ENCODE results near the gene KLK10. TPM values are rescaled to one million over a fixed set of nuclear protein-coding genes. Genes with fewer than 3 reads are reported as not detected.

The KLK10 gene
- total RNA-seq, 4 donors from 2014 or later, result 73.4 to 816 (median 310) TPM

- Histone ChIP-seq H3K9me3 (no peaks in the 10 kb centered on the region), H3K27ac (peak overlapping the region in 2 of 4 donors; percentile 36 to 44), H3K4me1 (peaks cover 8 to 38% (median 17%) of the 10 kb centered on the region in 3 donors), H3K36me3 (peaks cover 0 to 15% (median 0%) of the 10 kb centered on the region in 3 donors), H3K27me3 (peaks cover 0 to 80% (median 2%) of the 10 kb centered on the region in 4 donors), H3K4me3 (no peak overlapping the region)
- TF ChIP-seq POLR2A (IDR thresholded peaks at IDR 0.05) (no peak), CTCF (IDR thresholded peaks at IDR 0.05) (no peak)
- 60 to 71% methylated on average over 7 to 9 of the region's 12 CpGs for WGBS, 2 donors
- no peak for DNase-seq
- intact Hi-C loops (cut with DNase I), result no loop called here
These were observed 6.8 kb downstream of the KLK10 start for GRCh38 chr19:51012661-51013190.

GRCh38 chr19:51010066-51010795 is 9.3 kb downstream of the KLK10 start:
- TF ChIP-seq POLR2A (IDR thresholded peaks at IDR 0.05) (no peak), CTCF (IDR thresholded peaks at IDR 0.05) (no peak)
- Histone ChIP-seq H3K27ac (peak overlapping the region; percentile 28 to 63 (median 62)), H3K36me3 (peaks cover 0 to 10% (median 0%) of the 10 kb centered on the region in 3 donors), H3K9me3 (no peaks in the 10 kb centered on the region), H3K4me1 (peaks cover 3 to 25% (median 10%) of the 10 kb centered on the region in 3 donors), H3K27me3 (peaks cover 0 to 67% (median 0%) of the 10 kb centered on the region in 4 donors), H3K4me3 (no peak overlapping the region)
- 31 to 47% methylated on average over 4 of the region's 4 CpGs for WGBS, 2 donors
- no peak for DNase-seq
- intact Hi-C loops (cut with DNase I), result no loop called here

- Histone ChIP-seq H3K27me3 (peaks cover 0 to 58% (median 0%) of the 10 kb centered on the region in 4 donors), H3K4me1 (peaks cover 3 to 25% (median 10%) of the 10 kb centered on the region in 3 donors), H3K4me3 (no peak overlapping the region), H3K9me3 (no peaks in the 10 kb centered on the region), H3K27ac (peak overlapping the region in 3 of 4 donors; percentile 61 to 63 (median 63)), H3K36me3 (peaks cover 0 to 4% (median 0%) of the 10 kb centered on the region in 3 donors)
- no peak for DNase-seq
- 44 to 52% methylated on average over 5 to 8 of the region's 19 CpGs for WGBS, 2 donors
- TF ChIP-seq POLR2A (IDR thresholded peaks at IDR 0.05) (no peak), CTCF (IDR thresholded peaks at IDR 0.05) (no peak)
- intact Hi-C loops (cut with DNase I), result no loop called here
These were observed 10.2 kb downstream of the KLK10 start for GRCh38 chr19:51009061-51009891.

- H3K27me3 ChIP-seq, result peaks cover 0 to 57% (median 0%) of the 10 kb centered on the region in 4 donors
- 84 to 88% methylated on average over 3 of the region's 3 CpGs for WGBS, 2 donors
- H3K4me3 ChIP-seq, result no peak overlapping the region
- intact Hi-C loops (cut with DNase I), result no loop called here
- no peak for DNase-seq
- H3K27ac ChIP-seq, result no peak overlapping the region
- H3K36me3 ChIP-seq, result no peaks in the 10 kb centered on the region
- H3K4me1 ChIP-seq, result peaks cover 7 to 25% (median 10%) of the 10 kb centered on the region in 3 donors
- no peaks in the 10 kb centered on the region for H3K9me3 ChIP-seq
- TF ChIP-seq CTCF (IDR thresholded peaks at IDR 0.05), result no peak
- TF ChIP-seq POLR2A (IDR thresholded peaks at IDR 0.05), result no peak
These were observed 12.0 kb downstream of the KLK10 start for GRCh38 chr19:51007488-51007887.
